ENCODE measurements around the gene AOPEP. TPM values are rescaled to one million over a fixed set of nuclear protein-coding genes. Genes with fewer than 3 reads are reported as not detected.
"Not testable (repeated sequence)": the region's sequence is repeated elsewhere in the genome, so short reads cannot be mapped to it uniquely, and the experiment has no call there.

AOPEP gene
- total RNA-seq, 4 donors from 2014 or later = 252 to 375 (median 312) TPM

- H3K9me3 ChIP-seq = no peaks in the 10 kb centered on the region
- H3K27me3 ChIP-seq = no peaks in the 10 kb centered on the region
- no peak overlapping the region for H3K4me3 ChIP-seq
- no peaks in the 10 kb centered on the region for H3K36me3 ChIP-seq
- H3K4me1 ChIP-seq = no peaks in the 10 kb centered on the region
- TF ChIP-seq POLR2AphosphoS5 (IDR thresholded peaks at IDR 0.05) (no peak), POLR2A (IDR thresholded peaks at IDR 0.05) (no peak), CTCF (IDR thresholded peaks at IDR 0.05) (no peak), EP300 (IDR thresholded peaks at IDR 0.05) (no peak)
- no peak for ATAC-seq
- WGBS, 2 donors (ENCODE audit: low coverage in 1 of 2) = 67 to 80% methylated on average over 1 of the region's 1 CpG
- H3K27ac ChIP-seq = no peak overlapping the region
Observed at GRCh38 chr9:94839398-94839797, 112.9 kb downstream of the AOPEP start.

- ATAC-seq = no peak
- no peak overlapping the region for H3K4me3 ChIP-seq
- H3K27ac ChIP-seq = no peak overlapping the region
- H3K36me3 ChIP-seq = no peaks in the 10 kb centered on the region
- no peaks in the 10 kb centered on the region for H3K4me1 ChIP-seq
- no peaks in the 10 kb centered on the region for H3K27me3 ChIP-seq
- H3K9me3 ChIP-seq = no peaks in the 10 kb centered on the region
- TF ChIP-seq POLR2AphosphoS5 (IDR thresholded peaks at IDR 0.05) (no peak), POLR2A (IDR thresholded peaks at IDR 0.05) (no peak), CTCF (IDR thresholded peaks at IDR 0.05) (no peak), EP300 (IDR thresholded peaks at IDR 0.05) (no peak)
Observed at GRCh38 chr9:94840738-94841137, 114.2 kb downstream of the AOPEP start.

GRCh38 chr9:94843134-94843533 is 116.6 kb downstream of the AOPEP start:
- H3K36me3 ChIP-seq = no peaks in the 10 kb centered on the region
- no peaks in the 10 kb centered on the region for H3K27me3 ChIP-seq
- ATAC-seq = no peak
- no peak overlapping the region for H3K4me3 ChIP-seq
- 77 to 87% methylated on average over 4 of the region's 4 CpGs for WGBS, 2 donors (ENCODE audit: low coverage in 1 of 2)
- no peaks in the 10 kb centered on the region for H3K9me3 ChIP-seq
- H3K4me1 ChIP-seq = peaks cover 0 to 10% (median 0%) of the 10 kb centered on the region in 3 donors
- H3K27ac ChIP-seq = no peak overlapping the region
- TF ChIP-seq EP300 (IDR thresholded peaks at IDR 0.05) (no peak), POLR2AphosphoS5 (IDR thresholded peaks at IDR 0.05) (no peak)

GRCh38 chr9:94846739-94847138 is 120.2 kb downstream of the AOPEP start:
- no peak for TF ChIP-seq CTCF (IDR thresholded peaks at IDR 0.05)
- no peak for TF ChIP-seq POLR2AphosphoS5 (IDR thresholded peaks at IDR 0.05)
- TF ChIP-seq EP300 (IDR thresholded peaks at IDR 0.05) = no peak
- no peak for TF ChIP-seq POLR2A (IDR thresholded peaks at IDR 0.05)
- H3K36me3 ChIP-seq = no peaks in the 10 kb centered on the region
- peaks cover 0 to 10% (median 0%) of the 10 kb centered on the region in 3 donors for H3K4me1 ChIP-seq
- no peak overlapping the region for H3K27ac ChIP-seq
- no peak overlapping the region for H3K4me3 ChIP-seq
- no peak for ATAC-seq
- H3K9me3 ChIP-seq = no peaks in the 10 kb centered on the region
- 92 to 100% methylated on average over 1 to 3 of the region's 3 CpGs for WGBS, 2 donors (ENCODE audit: low coverage in 1 of 2)
- H3K27me3 ChIP-seq = no peaks in the 10 kb centered on the region

GRCh38 chr9:94847486-94847885 is 121.0 kb downstream of the AOPEP start:
- TF ChIP-seq EP300 (IDR thresholded peaks at IDR 0.05) (no peak), POLR2AphosphoS5 (IDR thresholded peaks at IDR 0.05) (peak; percentile 20), CTCF (IDR thresholded peaks at IDR 0.05) (no peak)
- no peaks in the 10 kb centered on the region for H3K9me3 ChIP-seq
- H3K27ac ChIP-seq = peak overlapping the region in 2 of 4 donors; percentile 19 to 33
- no peaks in the 10 kb centered on the region for H3K36me3 ChIP-seq
- H3K27me3 ChIP-seq = no peaks in the 10 kb centered on the region
- no peak for ATAC-seq
- no peak overlapping the region for H3K4me3 ChIP-seq
- 59 to 63% methylated on average over 3 of the region's 3 CpGs for WGBS, 2 donors (ENCODE audit: low coverage in 1 of 2)
- H3K4me1 ChIP-seq = peaks cover 0 to 10% (median 0%) of the 10 kb centered on the region in 3 donors

- H3K36me3 ChIP-seq, H3K9me3 ChIP-seq, H3K27ac ChIP-seq, H3K27me3 ChIP-seq, H3K4me3 ChIP-seq, ATAC-seq: not testable (repeated sequence)
- H3K4me1 ChIP-seq = peaks cover 0 to 10% (median 0%) of the 10 kb centered on the region in 3 donors
- WGBS, 2 donors (ENCODE audit: low coverage in 1 of 2) = 91 to 96% methylated on average over 7 to 10 of the region's 10 CpGs
Observed at GRCh38 chr9:94848791-94849190, 122.3 kb downstream of the AOPEP start.

All from gastroesophageal sphincter (tissue), 4 donors.